Osteocyte (in vitro differentiated cells): Measurements from ENCODE around the gene APOD. TPM values are rescaled to one million over a fixed set of nuclear protein-coding genes. Genes with fewer than 3 reads are reported as not detected.
A peak's percentile ranks its signal among the peaks of the same experiment; 100 is the strongest.
"Not testable (repeated sequence)": the region's sequence is repeated elsewhere in the genome, so short reads cannot be mapped to it uniquely, and the experiment has no call there.

Experiments
- DNase-seq: peaks from one replicate; pipeline ENCODE4 v3.0.0; 2021; ENCODE audit warnings: mixed read lengths; ENCODE audit not compliant: unreplicated experiment; ENCODE audit errors: extremely low spot score
- H3K27ac Mint-ChIP-seq: one replicate; pipeline ENCODE4 v1.8.0; 2021; ENCODE audit warnings: mild to moderate bottlenecking, mixed read lengths; ENCODE audit not compliant: unreplicated experiment
- H3K27me3 Mint-ChIP-seq: one replicate; pipeline ENCODE4 v1.8.0; 2021; ENCODE audit warnings: mixed read lengths; ENCODE audit not compliant: unreplicated experiment
- H3K36me3 Mint-ChIP-seq: one replicate; pipeline ENCODE4 v1.8.0; 2021; ENCODE audit warnings: mixed read lengths; ENCODE audit not compliant: unreplicated experiment
- H3K4me1 Mint-ChIP-seq: one replicate; pipeline ENCODE4 v1.8.0; 2021; ENCODE audit warnings: mixed read lengths; ENCODE audit not compliant: unreplicated experiment
- H3K4me3 Mint-ChIP-seq: one replicate; pipeline ENCODE4 v1.8.0; 2021; ENCODE audit warnings: mild to moderate bottlenecking, moderate library complexity, mixed read lengths; ENCODE audit not compliant: unreplicated experiment
- H3K9me3 Mint-ChIP-seq: one replicate; pipeline ENCODE4 v1.8.0; 2021; ENCODE audit warnings: mixed read lengths; ENCODE audit not compliant: unreplicated experiment
- total RNA-seq: library from RNA; stranded (reverse); gene quantifications from 2 replicates; pipeline ENCODE4 v1.2.1, GENCODE V29; 2021
- TF ChIP-seq, protein P1 (sequence below): fragments of 200-600 bp; sonication (generic); IDR thresholded peaks from 2 replicates; pipeline ENCODE4 v1.5.0; 2021; ENCODE audit warnings: antibody characterized with exemption, mild to moderate bottlenecking, moderate library complexity

Gene APOD
- total RNA-seq, 1 donor from 2014 or later, result 3.2 TPM

DNA sequence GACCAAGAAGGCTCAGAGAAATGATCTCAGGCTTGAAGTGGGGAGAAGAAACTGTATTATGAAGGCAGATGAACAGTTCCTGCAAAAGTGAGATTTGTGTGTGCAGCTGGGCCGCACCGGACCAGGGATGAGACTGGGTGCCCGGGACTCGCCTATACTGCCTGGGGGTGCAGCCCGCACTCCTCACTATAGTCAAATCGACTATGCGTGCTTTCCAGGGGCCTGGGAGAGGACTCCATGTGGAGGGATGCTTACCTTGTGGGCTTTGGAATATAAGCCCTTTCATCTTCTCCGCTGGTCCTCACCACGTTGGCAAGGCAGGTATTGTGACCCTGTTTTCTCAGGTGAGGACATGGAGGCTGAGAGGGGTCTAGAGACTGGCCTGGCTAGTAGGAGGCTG, 32.9 kb upstream of the APOD start:
- Mint-ChIP-seq H3K27ac (no peak overlapping the region), H3K4me3 (no peak overlapping the region), H3K4me1 (no peaks in the 10 kb centered on the region), H3K9me3 (no peaks in the 10 kb centered on the region), H3K36me3 (no peaks in the 10 kb centered on the region), H3K27me3 (peaks cover 6% of the 10 kb centered on the region)
- peak; percentile 84 for DNase-seq
- TF ChIP-seq, protein P1, sequence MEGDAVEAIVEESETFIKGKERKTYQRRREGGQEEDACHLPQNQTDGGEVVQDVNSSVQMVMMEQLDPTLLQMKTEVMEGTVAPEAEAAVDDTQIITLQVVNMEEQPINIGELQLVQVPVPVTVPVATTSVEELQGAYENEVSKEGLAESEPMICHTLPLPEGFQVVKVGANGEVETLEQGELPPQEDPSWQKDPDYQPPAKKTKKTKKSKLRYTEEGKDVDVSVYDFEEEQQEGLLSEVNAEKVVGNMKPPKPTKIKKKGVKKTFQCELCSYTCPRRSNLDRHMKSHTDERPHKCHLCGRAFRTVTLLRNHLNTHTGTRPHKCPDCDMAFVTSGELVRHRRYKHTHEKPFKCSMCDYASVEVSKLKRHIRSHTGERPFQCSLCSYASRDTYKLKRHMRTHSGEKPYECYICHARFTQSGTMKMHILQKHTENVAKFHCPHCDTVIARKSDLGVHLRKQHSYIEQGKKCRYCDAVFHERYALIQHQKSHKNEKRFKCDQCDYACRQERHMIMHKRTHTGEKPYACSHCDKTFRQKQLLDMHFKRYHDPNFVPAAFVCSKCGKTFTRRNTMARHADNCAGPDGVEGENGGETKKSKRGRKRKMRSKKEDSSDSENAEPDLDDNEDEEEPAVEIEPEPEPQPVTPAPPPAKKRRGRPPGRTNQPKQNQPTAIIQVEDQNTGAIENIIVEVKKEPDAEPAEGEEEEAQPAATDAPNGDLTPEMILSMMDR, result no peak

DNA sequence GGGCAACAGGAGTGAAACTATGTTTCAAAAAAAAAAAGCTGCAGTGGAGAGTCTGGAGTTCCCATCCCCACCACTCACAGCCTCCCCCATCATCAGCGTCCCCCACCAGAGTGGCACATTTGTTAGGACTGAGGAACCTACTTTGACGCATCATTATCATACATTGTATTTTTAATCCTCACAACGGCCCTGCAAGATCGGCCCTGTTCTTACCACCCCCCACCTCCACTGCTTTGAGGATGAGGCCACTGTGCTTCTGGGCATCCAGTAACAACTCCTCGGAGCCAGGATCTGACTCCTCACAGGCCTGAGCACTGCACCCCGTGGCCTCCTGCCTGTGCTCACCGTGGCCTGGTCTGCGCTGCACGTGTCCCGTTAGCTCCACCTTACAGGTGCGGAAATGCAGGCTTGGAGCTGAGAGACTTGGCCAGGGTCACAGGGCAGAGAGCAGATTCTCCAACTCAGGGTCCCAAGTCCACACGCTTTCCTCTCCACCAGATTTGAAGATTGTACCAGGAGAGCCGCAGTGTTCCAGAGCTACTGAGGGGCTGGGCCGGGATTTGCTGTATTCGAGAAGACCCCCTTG, 32.3 kb upstream of the APOD start:
- H3K27me3 Mint-ChIP-seq, result peaks cover 11% of the 10 kb centered on the region
- not testable (repeated sequence) for H3K4me3 Mint-ChIP-seq, H3K27ac Mint-ChIP-seq, H3K9me3 Mint-ChIP-seq, H3K36me3 Mint-ChIP-seq, H3K4me1 Mint-ChIP-seq
- DNase-seq, result peak; percentile 32

DNA sequence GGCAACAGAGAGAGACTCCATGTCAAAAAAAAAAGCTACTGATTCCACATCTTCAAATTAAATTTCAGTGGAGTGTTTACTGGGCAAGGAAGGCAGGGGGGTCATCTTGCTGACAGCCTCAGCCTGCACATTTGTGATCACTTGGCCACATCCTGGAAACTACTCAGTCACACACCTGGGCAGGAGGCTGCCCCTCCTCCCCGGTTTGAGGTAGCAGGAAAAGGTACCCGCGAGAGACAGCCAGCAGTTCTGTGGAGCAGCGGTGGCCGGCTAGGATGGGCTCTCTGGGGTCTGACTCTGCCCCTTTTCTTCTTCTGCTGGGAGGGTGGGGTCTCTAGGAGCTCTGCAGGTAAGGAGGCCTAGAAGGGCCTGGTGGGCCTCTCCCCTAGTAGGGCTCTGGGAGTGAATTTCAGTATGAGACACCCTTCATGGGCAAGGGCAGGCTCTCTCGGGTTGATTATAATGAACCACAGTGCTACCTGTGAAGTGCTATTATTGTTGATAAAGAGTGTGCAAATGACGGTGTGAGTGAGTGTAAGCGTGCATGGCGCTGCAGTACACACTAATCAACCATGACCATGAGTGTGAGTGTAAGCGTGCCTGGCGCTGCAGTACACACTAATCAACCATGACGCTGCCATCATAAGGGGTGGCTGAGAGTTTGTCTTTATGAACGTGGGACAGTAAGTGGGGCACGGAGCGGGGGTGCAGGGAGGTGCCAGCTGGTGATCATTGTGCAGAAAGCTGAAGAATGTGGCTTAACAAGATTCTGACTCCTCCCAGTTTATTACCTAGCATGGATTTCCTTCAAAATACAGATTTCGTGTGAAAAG, 31.1 kb upstream of the APOD start:
- not testable (repeated sequence) for H3K9me3 Mint-ChIP-seq, H3K4me1 Mint-ChIP-seq, H3K4me3 Mint-ChIP-seq, H3K27ac Mint-ChIP-seq, H3K36me3 Mint-ChIP-seq
- peak; percentile 71 for DNase-seq
- H3K27me3 Mint-ChIP-seq, result peaks cover 22% of the 10 kb centered on the region

DNA sequence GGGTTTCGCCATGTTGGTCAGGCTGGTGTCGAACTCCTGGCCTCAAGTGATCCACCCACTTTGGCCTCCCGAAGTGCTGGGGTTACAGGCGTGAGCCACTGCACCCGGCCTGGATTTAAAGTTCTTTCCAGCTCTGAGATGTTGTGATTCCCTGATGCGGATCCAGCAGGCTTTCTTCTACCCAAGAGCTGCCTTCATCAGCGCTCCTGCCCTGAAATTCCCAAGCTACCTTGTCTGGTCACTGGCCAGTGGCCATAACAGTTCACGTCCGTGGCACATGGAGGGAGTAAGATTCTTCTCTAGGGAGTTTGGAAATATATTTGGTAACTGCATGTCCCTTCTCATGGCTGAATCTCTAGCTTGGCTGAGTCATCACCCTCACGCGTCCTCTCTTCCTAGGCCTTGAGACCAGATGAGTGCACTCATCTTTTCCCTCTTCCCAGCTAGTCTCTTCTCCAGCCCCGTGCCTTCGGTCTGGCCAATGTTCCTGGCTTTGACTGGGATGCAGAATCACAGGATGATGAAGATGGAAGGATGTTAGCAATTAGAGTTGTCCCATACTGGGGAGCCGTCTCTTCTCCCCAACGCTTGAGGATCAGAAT, 29.8 kb upstream of the APOD start:
- TF ChIP-seq, protein P1, result no peak
- Mint-ChIP-seq H3K36me3 (no peaks in the 10 kb centered on the region), H3K27me3 (peaks cover 33% of the 10 kb centered on the region), H3K4me1 (no peaks in the 10 kb centered on the region), H3K27ac (no peak overlapping the region), H3K9me3 (peaks cover 2% of the 10 kb centered on the region), H3K4me3 (no peak overlapping the region)
- peak; percentile 42 for DNase-seq

DNA sequence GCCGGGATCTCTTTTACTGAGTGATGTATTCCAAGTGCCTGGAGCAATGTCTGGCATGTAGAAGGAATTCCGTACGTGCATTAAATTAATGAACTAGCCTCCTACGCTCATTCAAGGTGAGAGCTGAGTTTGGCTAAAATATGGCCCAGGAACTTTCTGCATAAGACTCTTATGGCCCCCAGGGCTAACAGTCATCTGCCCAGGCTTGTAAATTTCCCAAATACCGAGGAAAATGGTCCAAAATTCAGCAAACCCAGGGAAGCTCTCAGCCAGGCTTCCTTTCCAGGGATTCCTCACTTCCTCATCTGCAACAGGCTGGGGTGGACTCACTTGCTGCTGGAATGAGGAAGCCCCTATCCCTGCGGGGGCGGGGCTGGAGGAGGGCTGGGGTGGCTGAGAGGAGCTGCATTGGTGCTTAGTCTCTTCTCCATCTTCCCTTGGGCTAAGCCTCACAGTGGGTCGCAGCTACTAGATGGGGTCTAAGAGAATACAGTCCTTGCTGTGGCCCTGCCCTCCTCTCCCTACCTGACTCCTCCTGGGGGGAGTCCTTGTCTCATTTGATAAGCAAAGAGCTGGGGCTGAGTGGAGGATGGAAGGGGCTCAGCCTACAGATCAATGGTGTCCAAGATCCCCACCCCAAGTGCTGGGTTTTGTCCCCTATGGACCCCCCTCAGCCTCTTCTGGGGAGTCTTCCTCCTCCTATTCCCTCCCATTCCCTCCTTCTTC, 28.5 kb upstream of the APOD start:
- TF ChIP-seq, protein P1, result no peak
- H3K27ac Mint-ChIP-seq, result no peak overlapping the region
- H3K36me3 Mint-ChIP-seq, result peaks cover 1% of the 10 kb centered on the region
- peaks cover 8% of the 10 kb centered on the region for H3K9me3 Mint-ChIP-seq
- H3K27me3 Mint-ChIP-seq, result peaks cover 36% of the 10 kb centered on the region
- no peaks in the 10 kb centered on the region for H3K4me1 Mint-ChIP-seq
- no peak overlapping the region for H3K4me3 Mint-ChIP-seq
- peak; percentile 78 for DNase-seq
